Right renal cortex interstitium (tissue), 3 donors: ENCODE results near the gene SPIB. TPM values are rescaled to one million over a fixed set of nuclear protein-coding genes. Genes with fewer than 3 reads are reported as not detected.

ENCODE experiments used
- DNase-seq, 3 donors: peaks; one replicate each; pipeline ENCODE4 v3.0.0-alpha.2; 2013; ENCODE audit warnings: low read depth in 3 of 3, low spot score in 2 of 3
- polyA plus RNA-seq, 3 donors: library from polyadenylated mRNA; unstranded; fragments of 120-200 nt; gene quantifications; one replicate each; pipeline ENCODE4 v1.2.1, GENCODE V29; 2013; ENCODE audit not compliant: insufficient read length in 3 of 3

Gene SPIB
- under 1 TPM; 0.28 to 0.91 (median 0.82) TPM for polyA plus RNA-seq

- no peak for DNase-seq
Measured at GRCh38 chr19:50418176-50419021, at the start of gene SPIB. Gene SPIB (plus strand): TSS chr19:50418938. CDS start chr19:50418963, 25 bp downstream.

GRCh38 chr19:50371914-50372475, 46.7 kb upstream of the SPIB start:
- no peak for DNase-seq

- peak in 2 of 3 donors; percentile 94 for DNase-seq
Measured at GRCh38 chr19:50376166-50377050, 42.3 kb upstream of the SPIB start, which contains the start of gene NR1H2. Gene NR1H2 (plus strand): TSS chr19:50376457. CDS start chr19:50377606, 1,149 bp downstream.

GRCh38 chr19:50377051-50377461, 41.7 kb upstream of the SPIB start:
- DNase-seq, result no peak

- no peak for DNase-seq
Measured at GRCh38 chr19:50377517-50377916, 41.2 kb upstream of the SPIB start.

DNA sequence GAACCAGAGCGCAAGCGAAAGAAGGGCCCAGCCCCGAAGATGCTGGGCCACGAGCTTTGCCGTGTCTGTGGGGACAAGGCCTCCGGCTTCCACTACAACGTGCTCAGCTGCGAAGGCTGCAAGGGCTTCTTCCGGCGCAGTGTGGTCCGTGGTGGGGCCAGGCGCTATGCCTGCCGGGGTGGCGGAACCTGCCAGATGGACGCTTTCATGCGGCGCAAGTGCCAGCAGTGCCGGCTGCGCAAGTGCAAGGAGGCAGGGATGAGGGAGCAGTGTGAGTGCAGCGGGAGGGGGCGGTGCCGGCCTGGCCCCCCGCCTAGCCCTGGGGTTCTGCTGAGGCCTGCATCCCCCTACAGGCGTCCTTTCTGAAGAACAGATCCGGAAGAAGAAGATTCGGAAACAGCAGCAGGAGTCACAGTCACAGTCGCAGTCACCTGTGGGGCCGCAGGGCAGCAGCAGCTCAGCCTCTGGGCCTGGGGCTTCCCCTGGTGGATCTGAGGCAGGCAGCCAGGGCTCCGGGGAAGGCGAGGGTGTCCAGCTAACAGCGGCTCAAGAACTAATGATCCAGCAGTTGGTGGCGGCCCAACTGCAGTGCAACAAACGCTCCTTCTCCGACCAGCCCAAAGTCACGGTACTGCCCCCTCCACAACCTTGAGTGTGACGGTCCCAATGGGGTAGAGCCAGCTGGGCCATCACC, 40.4 kb upstream of the SPIB start:
- DNase-seq, result no peak

- no peak for DNase-seq
Measured at GRCh38 chr19:50378863-50379236, 39.9 kb upstream of the SPIB start.

DNA sequence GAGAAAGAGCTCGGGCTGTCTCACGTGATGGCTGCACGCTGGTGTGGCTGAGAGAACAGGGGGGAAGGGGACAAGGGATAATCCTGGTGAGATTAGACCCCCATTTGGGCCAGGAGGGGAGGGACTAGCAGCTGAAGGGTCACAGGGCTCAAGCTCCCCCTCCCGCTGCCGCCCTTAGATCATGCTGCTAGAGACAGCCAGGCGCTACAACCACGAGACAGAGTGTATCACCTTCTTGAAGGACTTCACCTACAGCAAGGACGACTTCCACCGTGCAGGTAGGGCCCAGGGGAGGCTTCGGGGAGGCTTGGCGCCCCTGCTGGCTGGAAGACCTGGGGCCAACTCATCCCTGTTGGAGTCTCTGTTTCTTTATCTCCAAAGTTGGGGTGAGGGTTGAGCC, 39.1 kb upstream of the SPIB start:
- no peak for DNase-seq

GRCh38 chr19:50380137-50380536, 38.6 kb upstream of the SPIB start:
- no peak for DNase-seq

DNA sequence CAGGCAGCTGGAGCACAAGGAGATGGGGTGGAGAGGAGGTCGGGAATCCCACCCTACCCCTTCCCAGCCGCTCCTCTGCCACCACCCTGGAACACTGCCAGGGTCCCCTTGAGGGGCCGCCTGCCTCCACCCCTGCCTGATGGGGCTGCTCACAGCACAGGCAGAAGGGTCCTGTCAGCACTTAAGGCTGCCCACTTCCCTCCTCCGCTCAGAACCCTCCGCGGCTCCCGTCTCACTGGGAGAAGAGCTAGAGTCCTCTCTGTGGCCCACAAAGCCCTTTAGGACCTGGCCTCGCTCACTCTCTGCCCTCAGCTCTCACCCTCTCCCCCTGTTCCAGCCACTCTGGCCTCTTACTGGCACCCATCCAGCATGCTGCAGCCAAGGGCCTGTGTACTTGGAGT, 38.0 kb upstream of the SPIB start:
- no peak for DNase-seq

GRCh38 chr19:50381881-50382729, 36.6 kb upstream of the SPIB start:
- DNase-seq, result no peak

DNA sequence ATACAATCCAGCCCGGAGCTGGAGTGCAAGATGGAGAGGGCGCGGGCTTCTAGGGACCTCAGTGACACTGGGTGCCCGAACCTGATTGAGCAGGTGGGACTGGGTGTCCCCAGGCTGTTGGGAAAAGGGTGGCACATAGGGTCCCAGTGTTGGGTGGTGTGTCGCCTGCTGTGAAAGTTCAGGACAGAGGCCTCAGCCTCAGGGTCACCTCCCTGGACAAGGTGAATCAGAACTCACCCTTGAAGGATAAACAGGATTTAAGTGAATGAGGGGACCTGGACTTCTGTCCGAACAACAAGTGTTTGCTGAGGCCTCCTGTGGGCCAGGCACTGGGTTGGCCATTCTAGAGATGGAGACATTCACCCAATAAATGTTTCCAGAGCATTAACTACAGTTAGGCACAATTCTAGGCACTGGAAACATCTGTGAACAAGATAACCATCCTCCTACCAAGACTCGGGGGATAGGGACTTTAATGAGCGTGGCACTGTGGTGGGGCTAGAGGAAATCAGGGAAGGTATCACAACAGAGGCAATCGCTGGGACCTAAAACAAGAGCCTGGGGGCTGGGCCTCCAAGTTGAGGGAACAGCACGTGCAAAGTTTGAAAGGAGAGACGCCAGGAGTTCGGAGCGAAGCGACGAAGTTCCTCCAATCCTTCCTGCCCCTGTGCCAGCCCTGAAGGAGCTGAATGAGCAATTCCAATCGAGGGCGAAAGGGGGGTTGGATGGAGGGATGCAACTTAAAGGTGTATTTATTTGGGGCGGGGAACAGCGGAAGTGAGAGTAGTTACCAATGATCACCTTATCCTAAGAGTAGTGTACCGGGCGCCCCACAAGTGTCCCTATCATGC, 35.5 kb upstream of the SPIB start:
- no peak for DNase-seq

GRCh38 chr19:50383852-50384684, 34.7 kb upstream of the SPIB start, which contains the start of gene POLD1:
Gene POLD1 (plus strand): TSS chr19:50384347. CDS start chr19:50398852, 14,505 bp downstream.
- peak; percentile 83 to 93 (median 85) for DNase-seq

DNA sequence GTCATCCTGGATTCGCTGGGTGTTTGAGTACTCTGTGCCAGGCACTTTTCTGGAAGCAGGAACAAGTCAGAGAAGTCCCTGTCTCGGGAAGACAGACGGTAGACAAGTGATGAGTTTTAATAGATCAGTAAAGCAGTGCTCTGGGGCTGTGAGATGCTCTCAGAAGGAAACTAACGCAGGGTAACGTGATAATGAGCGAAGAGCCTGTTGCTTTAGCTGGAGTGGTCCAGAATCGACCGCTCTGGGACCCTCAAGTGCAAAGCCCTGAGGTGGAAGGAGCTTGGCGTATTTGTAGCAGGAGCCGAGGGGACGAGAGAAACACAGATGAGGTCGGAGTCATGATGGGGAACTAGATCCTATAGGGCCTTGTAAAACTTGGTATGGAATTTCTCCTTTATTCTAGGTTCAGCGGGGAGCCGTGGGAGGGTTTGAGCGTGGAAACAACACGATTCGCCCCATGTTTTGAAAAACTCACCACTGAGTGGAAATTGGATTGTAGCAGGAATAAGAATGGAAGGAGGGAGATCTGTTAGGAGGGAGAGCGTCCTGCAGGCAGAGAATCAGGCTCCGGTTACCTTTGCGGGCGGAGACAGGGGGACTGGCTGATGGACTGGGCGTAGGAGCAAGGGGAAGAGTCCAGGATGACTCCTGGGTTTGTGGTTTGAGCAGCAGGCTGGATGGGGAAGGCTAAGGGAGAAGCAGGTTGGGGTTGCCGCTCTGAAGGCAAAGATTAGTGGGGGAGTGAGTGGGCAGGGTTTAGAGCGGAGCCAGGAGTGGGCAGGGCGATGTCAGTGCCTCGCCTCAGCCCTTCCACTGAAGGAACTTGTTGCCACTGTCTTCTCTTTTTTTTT, 33.8 kb upstream of the SPIB start:
- DNase-seq, result no peak

- DNase-seq, result no peak
Measured at GRCh38 chr19:50387176-50387867, 31.4 kb upstream of the SPIB start.

- DNase-seq, result no peak
Measured at GRCh38 chr19:50387868-50388245, 30.9 kb upstream of the SPIB start.
